ENCODE data around the gene RFNG. TPM values are rescaled to one million over a fixed set of nuclear protein-coding genes. Genes with fewer than 3 reads are reported as not detected.

RFNG gene
- total RNA-seq, 1 experiment from 2014 or later, result 52.0 TPM

- Histone ChIP-seq H3K9me3 (ENCODE audit: control insufficient read depth in 1 of 2, insufficient read depth in 1 of 2, low read depth in 1 of 2, low read length in 2 of 2) (no peaks in the 10 kb centered on the region), H3K4me1 (ENCODE audit: control insufficient read depth in 1 of 2, insufficient read depth in 2 of 2, low read length in 2 of 2) (peaks cover 18 to 52% of the 10 kb centered on the region in 2 experiments), H3K9me2 (ENCODE audit: insufficient read depth) (no peaks in the 10 kb centered on the region), H3K4me3 (replicated peaks in 1 of 2; ENCODE audit: low read depth in 1 of 2, low read length in 2 of 2) (peak overlapping the region; percentile 92 to 93), H3K9ac (ENCODE audit: low read length) (peak overlapping the region; percentile 94), H3K36me3 (ENCODE audit: control insufficient read depth in 1 of 2, insufficient read depth in 2 of 2, low read length in 2 of 2) (peaks cover 0 to 12% of the 10 kb centered on the region in 2 experiments; a peak in 1 of 4 replicates), H3K27me3 (ENCODE audit: insufficient read depth, low read length) (no peaks in the 10 kb centered on the region), H4K20me1 (ENCODE audit: insufficient read depth) (no peaks in the 10 kb centered on the region), H2AFZ (ENCODE audit: low read depth, low read length, poor library complexity, severe bottlenecking) (no peak overlapping the region), H3K4me2 (ENCODE audit: low read length) (peak overlapping the region; percentile 95), H3K79me2 (ENCODE audit: insufficient read depth, low read length) (peaks cover 28% of the 10 kb centered on the region; the same call in 1 of the 2 replicates), H3K27ac (ENCODE audit: low read depth, low read length) (peak overlapping the region; percentile 91)
- ATAC-seq (no peak), DNase-seq (ENCODE audit: low read depth, low spot score) (no peak)
- TF ChIP-seq REST (IDR thresholded peaks at IDR 0.05; ENCODE audit: low read depth), result no peak
- TF ChIP-seq SIN3A (IDR thresholded peaks at IDR 0.05; ENCODE audit: low read depth), result no peak
- POLR2A ChIA-PET, result interaction anchor here (1.6 kb wide), 1 partner anchor 13 kb away, joined by 4 read pairs; the partner anchor contains the start of genes CENPX and LRRC45
- intact Hi-C loops (cut with micrococcal nuclease), result loop anchor here (2.0 to 10.0 kb wide), 3 partner anchors 63 to 379 kb away; partner anchors contain the start of genes FASN, HEXD and OGFOD3
- RAD21 ChIA-PET (ENCODE audit: low non-redundant PET in 1 of 2, low total read pairs in 2 of 2, uncharacterized antibody in 2 of 2, unreplicated experiment in 2 of 2), result no interaction called here
- BruUV-seq (replicated peaks), result TSS peak; percentile 87
- CTCF ChIA-PET, result interaction anchor here (4.8 kb wide), 1 partner anchor 14 kb away, joined by 57 read pairs; the partner anchor contains the start of genes CENPX and LRRC45
These were observed 15.5 kb downstream of the RFNG start for GRCh38 chr17:82035956-82036633.

DNA sequence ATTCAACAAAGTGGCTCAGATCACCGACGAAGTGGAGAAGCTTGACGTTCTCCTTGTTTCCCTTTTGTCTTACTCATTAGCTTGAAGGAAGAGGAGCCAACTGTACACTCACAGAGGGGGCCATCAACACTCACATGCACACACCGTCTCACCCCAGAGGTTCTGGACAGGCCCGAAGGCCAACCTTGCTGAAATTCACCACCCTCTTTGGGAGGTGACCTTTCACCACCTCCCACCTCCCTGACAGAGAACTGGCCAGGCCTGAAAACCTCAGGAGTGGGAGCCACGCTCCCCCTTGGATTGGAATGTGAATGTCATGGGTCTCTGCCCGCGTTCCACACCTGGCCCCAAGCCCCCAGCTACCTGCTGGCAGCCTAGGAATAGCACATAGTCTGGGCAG, 16.1 kb downstream of the RFNG start:
- Histone ChIP-seq H3K27ac (ENCODE audit: low read depth, low read length) (peak overlapping the region; percentile 91; the same call in 1 of the 2 replicates), H3K9me3 (ENCODE audit: control insufficient read depth in 1 of 2, insufficient read depth in 1 of 2, low read depth in 1 of 2, low read length in 2 of 2) (no peaks in the 10 kb centered on the region), H4K20me1 (ENCODE audit: insufficient read depth) (no peaks in the 10 kb centered on the region), H3K4me1 (ENCODE audit: control insufficient read depth in 1 of 2, insufficient read depth in 2 of 2, low read length in 2 of 2) (peaks cover 18 to 58% of the 10 kb centered on the region in 2 experiments), H3K4me3 (replicated peaks in 1 of 2; ENCODE audit: low read depth in 1 of 2, low read length in 2 of 2) (no peak overlapping the region), H3K4me2 (ENCODE audit: low read length) (peak overlapping the region; percentile 95), H2AFZ (ENCODE audit: low read depth, low read length, poor library complexity, severe bottlenecking) (no peak overlapping the region), H3K9me2 (ENCODE audit: insufficient read depth) (no peaks in the 10 kb centered on the region), H3K27me3 (ENCODE audit: insufficient read depth, low read length) (no peaks in the 10 kb centered on the region), H3K36me3 (ENCODE audit: control insufficient read depth in 1 of 2, insufficient read depth in 2 of 2, low read length in 2 of 2) (peaks cover 0 to 12% of the 10 kb centered on the region in 2 experiments; a peak in 1 of 4 replicates), H3K79me2 (ENCODE audit: insufficient read depth, low read length) (peaks cover 28% of the 10 kb centered on the region; the same call in 1 of the 2 replicates), H3K9ac (ENCODE audit: low read length) (peak overlapping the region; percentile 10; the same call in 1 of the 2 replicates)
- DNase-seq (ENCODE audit: low read depth, low spot score) (no peak), ATAC-seq (no peak)
- ChIA-PET RAD21 (ENCODE audit: low non-redundant PET in 1 of 2, low total read pairs in 2 of 2, uncharacterized antibody in 2 of 2, unreplicated experiment in 2 of 2) (no interaction called here), CTCF (interaction anchor here (4.8 kb wide), 1 partner anchor 14 kb away, joined by 57 read pairs; the partner anchor contains the start of genes CENPX and LRRC45), POLR2A (interaction anchor here (1.6 kb wide), 1 partner anchor 12 kb away, joined by 4 read pairs; the partner anchor contains the start of genes CENPX and LRRC45)
- intact Hi-C loops (cut with micrococcal nuclease), result loop anchor here (10.0 kb wide), 2 partner anchors 259 to 379 kb away; partner anchors contain the start of genes HEXD and OGFOD3
- no TSS peak for BruUV-seq (replicated peaks)
- TF ChIP-seq ZNF274 (IDR thresholded peaks at IDR 0.05; ENCODE audit: low read depth, low read length) (no peak), FOSL1 (IDR thresholded peaks at IDR 0.05; ENCODE audit: low read depth) (no peak), POLR2AphosphoS5 (IDR thresholded peaks at IDR 0.05; ENCODE audit: low read depth, low read length) (no peak), MAX (IDR thresholded peaks at IDR 0.05) (no peak), RAD21 (IDR thresholded peaks at IDR 0.05; ENCODE audit: low read depth) (no peak), JUND (IDR thresholded peaks at IDR 0.05) (no peak), SIN3A (IDR thresholded peaks at IDR 0.05; ENCODE audit: low read depth) (no peak), ELF1 (IDR thresholded peaks at IDR 0.05; ENCODE audit: borderline replicate concordance, low read depth) (no peak), ZBTB33 (IDR thresholded peaks at IDR 0.05; ENCODE audit: extremely low read depth, insufficient replicate concordance, low read length) (no peak), ZFX (IDR thresholded peaks at IDR 0.05) (no peak)
- TF ChIP-seq, protein P1, sequence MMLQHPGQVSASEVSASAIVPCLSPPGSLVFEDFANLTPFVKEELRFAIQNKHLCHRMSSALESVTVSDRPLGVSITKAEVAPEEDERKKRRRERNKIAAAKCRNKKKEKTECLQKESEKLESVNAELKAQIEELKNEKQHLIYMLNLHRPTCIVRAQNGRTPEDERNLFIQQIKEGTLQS (IDR thresholded peaks at IDR 0.05), result no peak
